ENCODE data around the gene GNG7.
A peak's percentile ranks its signal among the peaks of the same experiment; 100 is the strongest.
"Not testable (repeated sequence)": the region's sequence is repeated elsewhere in the genome, so short reads cannot be mapped to it uniquely, and the experiment has no call there.

The GNG7 gene

GRCh38 chr19:2639999-2640398, 62.5 kb downstream of the GNG7 start:
- no peak for DNase-seq

- DNase-seq: no peak
Observed at GRCh38 chr19:2638417-2638940, 64.0 kb downstream of the GNG7 start.

GRCh38 chr19:2636897-2637683, 65.4 kb downstream of the GNG7 start:
- DNase-seq: peak; percentile 67

GRCh38 chr19:2636141-2636896, 66.2 kb downstream of the GNG7 start:
- DNase-seq: no peak

- DNase-seq: no peak
Observed at GRCh38 chr19:2634960-2635359, 67.5 kb downstream of the GNG7 start.

- DNase-seq: no peak
Observed at GRCh38 chr19:2634228-2634951, 68.1 kb downstream of the GNG7 start.

- DNase-seq: no peak
Observed at GRCh38 chr19:2633693-2634075, 68.8 kb downstream of the GNG7 start.

GRCh38 chr19:2631213-2631821, 71.2 kb downstream of the GNG7 start:
- DNase-seq: no peak

- DNase-seq: no peak
Observed at GRCh38 chr19:2630352-2631001, 72.0 kb downstream of the GNG7 start.

GRCh38 chr19:2629491-2630351, 72.8 kb downstream of the GNG7 start:
- DNase-seq: no peak

- DNase-seq: no peak
Observed at GRCh38 chr19:2628597-2628996, 73.9 kb downstream of the GNG7 start.

- DNase-seq: no peak
Observed at GRCh38 chr19:2627855-2628254, 74.6 kb downstream of the GNG7 start.

GRCh38 chr19:2627319-2627829, 75.1 kb downstream of the GNG7 start:
- DNase-seq: no peak

GRCh38 chr19:2625434-2625833, 77.1 kb downstream of the GNG7 start:
- no peak for DNase-seq

- DNase-seq: no peak
Observed at GRCh38 chr19:2624537-2625091, 77.9 kb downstream of the GNG7 start.

GRCh38 chr19:2623798-2624197, 78.7 kb downstream of the GNG7 start:
- no peak for DNase-seq

GRCh38 chr19:2622371-2622961, 80.0 kb downstream of the GNG7 start:
- DNase-seq: not testable (repeated sequence)

GRCh38 chr19:2619076-2619475, 83.4 kb downstream of the GNG7 start:
- DNase-seq: no peak

GRCh38 chr19:2618611-2619010, 83.9 kb downstream of the GNG7 start:
- no peak for DNase-seq

GRCh38 chr19:2617393-2618165, 84.9 kb downstream of the GNG7 start:
- DNase-seq: no peak

Measured in right hindlimb (tissue), 1 donor.